KOPT-K1 (cell line): ENCODE data around the gene ASGR2.
"Not testable (repeated sequence)": the region's sequence is repeated elsewhere in the genome, so short reads cannot be mapped to it uniquely, and the experiment has no call there.

Source experiments
- H3K27ac ChIP-seq: fragments of 200-600 bp; sonication (generic); 2 replicates; pipeline ENCODE4 v1.5.1; 2016; ENCODE audit warnings: antibody characterized with exemption, mild to moderate bottlenecking, low read depth, low read length; ENCODE audit not compliant: poor library complexity, severe bottlenecking
- H3K36me3 ChIP-seq: fragments of 200-600 bp; sonication (generic); 2 replicates; pipeline ENCODE4 v1.5.1; 2017; ENCODE audit warnings: antibody characterized with exemption, mild to moderate bottlenecking, low read length, moderate library complexity; ENCODE audit not compliant: insufficient read depth
- H3K9me3 ChIP-seq: fragments of 200-600 bp; sonication (generic); 2 replicates; pipeline ENCODE4 v1.5.1; 2017; ENCODE audit warnings: antibody characterized with exemption, low read length, mild to moderate bottlenecking; ENCODE audit not compliant: insufficient read depth, poor library complexity, severe bottlenecking

The ASGR2 gene

DNA sequence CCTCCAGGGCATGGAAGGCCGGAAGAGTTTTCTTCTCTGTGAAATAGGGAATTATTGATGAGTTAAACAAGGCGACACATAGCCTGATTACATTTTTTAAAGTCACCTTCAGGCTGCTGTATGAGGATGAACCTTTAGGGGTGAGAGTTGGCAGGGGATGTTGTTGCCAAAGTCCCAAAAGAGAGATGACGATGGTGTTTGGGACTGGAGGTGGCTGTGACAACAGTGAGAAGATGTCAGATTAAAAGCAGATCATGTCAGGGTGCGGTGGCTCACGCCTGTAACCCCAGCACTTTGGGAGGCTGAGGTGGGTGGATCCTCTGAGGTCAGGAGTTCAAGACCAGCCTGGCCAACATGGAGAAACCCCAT is 16.8 kb upstream of the ASGR2 start:
- H3K36me3 ChIP-seq, result no peaks in the 10 kb centered on the region
- H3K27ac ChIP-seq, result no peak overlapping the region

DNA sequence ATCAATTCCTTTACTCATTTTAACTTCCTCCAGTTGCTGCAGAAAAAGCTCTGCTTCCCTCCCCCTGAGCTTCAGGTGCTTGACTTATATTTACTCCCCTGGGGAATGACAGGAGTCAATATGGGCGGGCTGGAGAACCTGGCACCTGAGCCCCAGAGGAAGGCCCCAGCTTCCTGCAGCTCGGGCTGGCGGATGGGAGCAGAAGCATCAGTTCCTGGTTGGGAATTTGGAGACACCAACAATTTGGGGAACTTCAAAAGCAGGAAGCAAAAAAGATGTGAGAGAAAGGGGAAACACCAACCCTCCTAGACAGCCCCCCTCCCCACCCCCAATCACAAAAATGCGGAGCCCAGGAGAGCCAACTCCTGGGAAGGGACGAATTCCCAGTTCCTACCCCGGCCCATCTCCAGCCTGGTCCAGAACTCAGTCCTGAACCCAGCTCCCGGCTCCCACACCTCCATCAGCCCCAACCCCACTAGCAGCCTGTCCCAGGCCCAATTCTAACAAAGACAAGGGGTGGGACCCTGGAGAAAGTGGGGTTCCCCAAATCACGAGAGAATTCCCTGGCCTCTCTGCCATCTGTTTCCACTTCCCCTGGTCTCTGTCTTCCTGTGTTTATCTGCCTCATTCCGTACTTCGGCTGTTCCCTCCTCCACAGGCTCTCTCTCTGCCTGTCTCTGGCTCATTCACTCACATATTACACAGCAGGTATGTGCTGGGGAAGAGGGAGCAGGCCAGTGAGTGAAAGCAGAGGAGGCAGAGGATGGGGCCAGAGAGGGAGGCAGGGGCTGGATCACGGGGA is 16.2 kb upstream of the ASGR2 start:
- H3K27ac ChIP-seq, result no peak overlapping the region
- no peaks in the 10 kb centered on the region for H3K9me3 ChIP-seq
- no peaks in the 10 kb centered on the region for H3K36me3 ChIP-seq

More for the DNA sequence above, 16.8 kb upstream of the ASGR2 start:
- H3K9me3 ChIP-seq, result no peaks in the 10 kb centered on the region

DNA sequence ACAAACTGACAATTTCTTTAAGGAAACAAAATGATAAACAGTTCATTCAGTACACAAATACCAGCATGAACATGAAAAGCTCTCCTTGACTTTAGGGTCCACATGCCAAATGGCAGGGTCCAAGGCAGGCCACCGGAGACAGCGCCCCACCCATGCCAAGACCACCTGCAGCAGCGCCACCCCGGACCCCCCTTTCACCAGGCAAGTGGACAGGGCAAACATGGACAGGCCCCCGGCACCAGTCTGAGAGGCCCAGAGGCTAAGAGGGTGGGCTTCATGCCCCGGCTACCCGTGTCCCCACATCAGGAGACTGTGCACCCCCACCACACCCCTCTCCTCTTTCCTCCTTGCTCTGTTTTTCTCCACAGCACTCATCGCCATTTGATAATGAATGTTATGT is 14.7 kb upstream of the ASGR2 start:
- H3K9me3 ChIP-seq, result no peaks in the 10 kb centered on the region
- no peaks in the 10 kb centered on the region for H3K36me3 ChIP-seq
- no peak overlapping the region for H3K27ac ChIP-seq

DNA sequence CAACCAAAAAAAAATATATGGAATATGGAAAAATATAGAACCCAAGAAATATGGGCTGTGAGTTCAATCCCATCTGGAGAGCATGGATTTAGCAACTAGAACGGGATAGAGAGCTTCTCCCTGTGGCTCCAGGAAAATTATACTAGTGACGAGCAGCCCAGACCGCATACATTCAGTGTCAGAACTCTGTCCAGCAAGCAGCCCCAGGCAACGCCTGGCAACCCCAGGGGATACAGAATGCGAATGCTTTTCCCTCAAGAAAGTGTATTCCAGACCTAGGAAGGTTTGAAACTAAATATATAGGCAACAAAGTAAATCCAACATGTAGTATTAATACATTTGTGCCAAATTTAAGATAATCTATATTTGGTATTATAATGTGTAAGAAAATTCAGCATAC is 13.5 kb upstream of the ASGR2 start:
- Histone ChIP-seq H3K27ac (no peak overlapping the region), H3K36me3 (no peaks in the 10 kb centered on the region), H3K9me3 (no peaks in the 10 kb centered on the region)

DNA sequence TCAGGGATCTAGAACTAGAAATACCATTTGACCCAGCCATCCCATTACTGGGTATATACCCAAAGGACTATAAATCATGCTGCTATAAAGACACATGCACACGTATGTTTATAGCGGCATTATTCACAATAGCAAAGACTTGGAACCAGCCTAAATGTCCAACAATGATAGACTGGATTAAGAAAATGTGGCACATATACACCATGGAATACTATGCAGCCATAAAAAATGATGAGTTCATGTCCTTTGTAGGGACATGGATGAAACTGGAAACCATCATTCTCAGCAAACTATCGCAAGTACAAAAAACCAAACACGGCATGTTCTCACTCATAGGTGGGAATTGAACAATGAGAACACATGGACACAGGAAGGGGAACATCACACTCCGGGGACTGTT is 12.9 kb upstream of the ASGR2 start:
- not testable (repeated sequence) for H3K9me3 ChIP-seq, H3K36me3 ChIP-seq

DNA sequence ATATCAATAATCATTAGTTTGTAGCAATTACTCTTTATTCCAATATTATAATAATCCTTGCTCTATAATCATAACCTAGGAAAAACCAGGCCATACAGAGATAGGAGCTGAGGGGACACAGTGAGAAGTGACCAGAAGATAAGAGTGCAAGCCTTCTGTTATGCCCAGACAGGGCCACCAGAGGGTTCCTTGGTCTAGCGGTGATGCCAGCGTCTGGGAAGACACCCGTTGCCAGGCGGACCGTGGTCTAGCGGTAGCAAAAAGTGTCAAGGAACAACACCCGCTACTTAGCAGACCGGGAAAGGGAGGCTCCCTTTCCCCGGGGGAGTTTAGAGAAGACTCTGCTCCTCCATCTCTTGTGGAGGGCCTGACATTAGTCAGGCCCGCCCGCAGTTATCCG is 11.8 kb upstream of the ASGR2 start:
- not testable (repeated sequence) for H3K36me3 ChIP-seq, H3K27ac ChIP-seq, H3K9me3 ChIP-seq

More for the DNA sequence above, 12.9 kb upstream of the ASGR2 start:
- not testable (repeated sequence) for H3K27ac ChIP-seq

DNA sequence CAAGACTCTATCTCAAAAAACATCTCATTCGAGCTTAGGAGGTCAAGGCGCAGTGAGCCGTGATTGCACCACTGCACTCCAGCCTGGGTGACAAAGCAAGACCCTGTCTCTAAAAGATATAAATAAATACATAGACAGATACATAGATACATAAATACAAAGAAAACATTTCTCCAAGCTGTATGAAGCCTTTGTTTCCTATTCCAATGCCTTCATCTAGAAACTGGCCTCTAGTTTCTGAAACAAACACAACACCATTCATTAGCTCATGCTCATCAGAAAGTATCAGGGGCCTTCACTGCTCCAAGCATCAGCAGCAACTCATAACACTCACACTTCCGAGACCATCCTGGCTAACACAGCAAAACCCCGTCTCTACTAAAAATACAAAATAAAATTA is 10.3 kb upstream of the ASGR2 start:
- H3K27ac ChIP-seq, result no peak overlapping the region
- no peaks in the 10 kb centered on the region for H3K36me3 ChIP-seq
- H3K9me3 ChIP-seq, result no peaks in the 10 kb centered on the region

DNA sequence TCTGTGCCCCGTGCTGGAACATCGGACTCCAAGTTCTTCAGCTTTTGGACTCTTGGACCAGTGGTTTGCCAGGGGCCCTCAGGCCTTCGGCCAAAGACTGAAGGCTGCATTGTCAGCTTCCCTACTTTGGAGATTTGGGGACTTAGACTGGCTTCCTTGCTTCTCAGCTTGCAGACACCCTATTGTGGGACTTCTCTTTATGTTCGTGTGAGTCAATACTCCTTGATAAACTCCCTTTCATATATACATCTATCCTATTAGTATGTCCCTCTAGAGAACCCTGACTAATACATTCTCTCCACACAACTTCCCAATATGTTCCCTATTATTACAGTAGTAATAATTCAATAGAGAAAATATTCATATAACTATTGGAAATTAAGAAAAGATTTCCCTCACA is 9.2 kb upstream of the ASGR2 start:
- Histone ChIP-seq H3K27ac (no peak overlapping the region), H3K36me3 (no peaks in the 10 kb centered on the region), H3K9me3 (no peaks in the 10 kb centered on the region)

DNA sequence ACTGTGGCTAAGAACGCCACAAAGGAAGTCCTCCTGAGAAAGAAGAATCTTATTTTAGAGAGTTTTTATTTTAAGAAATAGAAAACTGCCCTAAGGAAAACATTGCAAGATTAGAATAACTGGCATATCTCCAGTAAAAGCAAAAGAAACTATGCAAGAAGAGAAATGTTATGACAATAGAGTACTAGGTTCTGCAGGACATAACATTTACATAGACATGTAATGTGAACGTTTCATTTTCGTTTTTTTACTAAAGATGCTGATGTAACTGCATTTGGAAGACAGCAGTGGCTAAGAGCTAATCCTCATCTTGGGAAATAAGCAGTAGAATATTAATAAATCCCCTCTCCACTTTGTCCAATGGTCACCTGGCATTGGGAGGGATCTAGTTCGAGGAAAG is 7.8 kb upstream of the ASGR2 start:
- H3K36me3 ChIP-seq, result no peaks in the 10 kb centered on the region
- H3K27ac ChIP-seq, result no peak overlapping the region
- H3K9me3 ChIP-seq, result no peaks in the 10 kb centered on the region

DNA sequence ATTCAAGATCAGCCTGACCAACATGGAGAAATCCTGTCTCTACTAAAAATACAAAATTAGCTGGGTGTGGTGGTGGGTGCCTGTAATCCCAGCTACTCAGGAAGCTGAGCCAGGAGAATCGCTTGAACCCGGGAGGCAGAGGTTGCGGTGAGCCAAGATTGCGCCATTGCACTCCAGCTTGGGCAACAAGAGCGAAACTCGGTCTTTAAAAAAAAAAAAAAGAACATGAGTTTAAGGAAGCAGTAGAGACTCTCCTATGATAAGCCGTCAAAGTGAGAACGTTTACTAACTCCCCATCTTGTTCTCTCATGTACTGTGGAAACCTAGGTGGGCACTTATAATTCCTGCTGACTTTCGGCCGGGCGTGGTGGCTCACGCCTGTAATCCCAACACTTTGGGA is 6.0 kb upstream of the ASGR2 start:
- H3K27ac ChIP-seq, H3K36me3 ChIP-seq, H3K9me3 ChIP-seq: not testable (repeated sequence)

DNA sequence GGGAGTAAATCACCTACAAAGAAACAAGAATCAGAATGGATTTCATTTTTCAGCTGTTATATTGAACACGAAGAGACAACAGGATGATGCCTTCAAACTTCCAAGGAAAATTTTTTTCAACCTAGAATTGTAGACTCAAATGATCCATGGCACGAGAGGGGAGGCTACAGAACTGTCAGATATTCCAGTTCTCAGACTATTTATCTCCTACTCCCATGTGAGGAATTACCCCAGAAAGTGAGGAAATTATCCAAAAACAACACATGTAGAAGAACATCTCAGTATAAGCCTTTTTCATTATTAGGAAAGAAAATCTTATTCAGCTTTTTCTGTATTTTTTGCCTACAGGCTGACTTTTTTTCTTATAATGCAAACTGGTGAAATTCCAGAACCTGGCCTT is 5.5 kb upstream of the ASGR2 start:
- Histone ChIP-seq H3K27ac (no peak overlapping the region), H3K36me3 (no peaks in the 10 kb centered on the region), H3K9me3 (no peaks in the 10 kb centered on the region)

DNA sequence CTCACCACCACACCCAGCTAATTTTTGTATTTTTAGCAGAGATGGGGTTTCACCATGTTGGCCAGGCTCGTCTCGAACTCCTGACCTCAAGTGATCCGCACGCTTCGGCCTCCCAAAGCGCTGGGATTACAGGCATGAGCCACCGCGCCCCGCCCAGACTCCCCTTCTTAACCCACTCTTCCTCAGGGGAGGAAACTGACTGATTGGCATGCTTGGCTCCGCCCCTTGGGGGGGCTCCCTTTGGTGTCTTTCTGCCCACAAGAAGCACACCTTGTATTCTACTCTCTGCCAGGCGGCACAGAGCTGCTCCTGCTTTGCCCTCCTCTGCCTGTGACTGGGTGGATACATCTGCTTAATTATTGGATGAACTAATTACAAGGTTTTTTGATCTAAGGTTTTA is 4.7 kb upstream of the ASGR2 start:
- H3K9me3 ChIP-seq, result no peaks in the 10 kb centered on the region
- no peaks in the 10 kb centered on the region for H3K36me3 ChIP-seq
- no peak overlapping the region for H3K27ac ChIP-seq

DNA sequence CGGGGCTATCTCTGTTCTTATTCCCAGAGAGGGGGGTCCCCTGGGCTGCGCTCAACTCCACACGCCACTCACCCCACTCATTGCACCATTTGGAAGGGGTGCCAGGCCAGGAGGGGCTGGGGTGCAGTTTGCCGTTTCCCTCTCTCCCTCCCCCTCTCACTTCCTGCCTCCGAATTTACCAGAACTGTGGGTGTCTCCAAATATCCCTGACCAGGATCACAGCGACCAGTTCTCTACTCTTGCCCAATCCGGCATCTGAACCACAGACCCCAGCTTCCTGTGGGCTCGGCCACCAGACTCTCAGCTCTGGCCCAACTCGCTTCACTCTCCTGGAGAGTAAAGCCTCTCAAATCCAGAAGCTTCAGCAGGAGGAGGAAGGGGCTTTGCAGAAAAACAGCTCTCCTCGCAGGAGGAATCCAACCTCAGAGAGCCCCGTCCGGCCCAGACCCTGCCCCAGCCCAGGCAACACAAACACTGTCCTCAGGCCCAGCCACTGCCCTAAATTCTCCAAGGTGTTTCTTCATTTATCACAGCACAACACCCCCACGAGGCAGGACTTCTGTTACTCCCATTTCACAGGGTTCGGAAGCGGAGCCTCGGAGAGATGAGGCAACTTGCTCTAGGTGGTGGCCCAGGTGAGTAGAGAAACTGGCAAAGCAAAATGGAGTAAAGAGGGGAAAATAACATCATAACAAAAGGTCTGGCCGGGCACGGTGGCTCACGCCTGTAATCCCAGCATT is 423 bp upstream of the ASGR2 start:
- no peak overlapping the region for H3K27ac ChIP-seq
- H3K9me3 ChIP-seq, result no peaks in the 10 kb centered on the region

DNA sequence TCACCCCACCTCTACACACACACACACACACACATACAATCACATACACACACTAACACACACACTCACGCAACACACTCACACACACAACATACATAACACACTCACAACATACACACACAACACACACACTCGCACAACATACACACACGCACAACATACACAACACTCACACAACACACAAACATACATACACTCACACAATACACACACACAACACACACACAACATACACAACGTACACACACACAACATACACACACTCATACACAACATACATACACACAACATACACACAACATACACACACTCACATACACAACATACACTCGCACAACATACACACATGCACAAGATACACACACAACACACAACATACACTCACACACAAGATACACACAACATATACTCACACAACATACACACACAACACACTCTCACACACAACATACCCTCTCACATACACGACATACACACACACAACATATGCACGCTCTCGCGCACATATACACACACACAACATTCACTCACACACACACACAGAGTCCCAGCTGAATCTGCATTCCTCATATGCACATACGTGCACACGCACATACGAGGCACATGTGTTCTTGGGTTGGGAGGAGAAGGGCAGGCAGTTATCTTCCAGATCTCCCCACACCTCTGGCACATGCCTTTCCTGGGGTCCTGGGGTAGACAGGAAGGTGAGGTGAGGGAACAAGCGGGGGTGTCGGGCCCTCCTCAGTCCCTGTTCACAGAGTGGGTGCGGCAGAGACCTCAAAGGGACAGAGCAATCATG is 1.1 kb downstream of the ASGR2 start:
- Histone ChIP-seq H3K27ac (no peak overlapping the region), H3K9me3 (no peaks in the 10 kb centered on the region), H3K36me3 (no peaks in the 10 kb centered on the region)

More for the DNA sequence above, 423 bp upstream of the ASGR2 start:
- H3K36me3 ChIP-seq, result no peaks in the 10 kb centered on the region

DNA sequence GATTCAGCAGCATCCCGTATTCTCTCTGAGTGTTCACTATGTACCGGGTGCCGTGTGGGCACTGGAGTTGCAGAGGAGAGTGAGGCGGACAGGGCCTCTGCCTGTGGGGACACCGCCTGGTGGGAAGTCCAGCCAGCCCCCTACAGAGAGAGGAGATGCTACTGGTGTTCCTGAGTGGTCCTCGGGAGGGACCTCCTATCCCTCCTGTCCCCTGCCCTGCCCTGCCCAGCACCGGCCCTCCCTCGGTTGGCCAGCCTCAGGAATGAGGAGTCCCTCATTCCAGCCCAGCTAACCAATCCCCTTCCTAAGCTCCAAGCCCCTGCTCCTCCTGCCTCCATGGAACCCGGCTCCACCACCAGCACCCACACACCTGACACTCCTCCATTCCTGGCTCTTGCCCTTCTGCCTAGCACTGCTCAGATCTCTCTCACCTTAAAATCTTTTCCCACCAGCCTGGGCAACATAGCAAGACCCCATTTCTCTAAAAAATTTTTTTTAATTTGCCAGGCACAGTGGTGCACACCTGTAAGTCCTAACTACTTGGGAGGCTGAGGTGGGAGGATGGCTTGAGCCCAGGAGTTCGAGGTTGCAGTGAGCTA is 2.0 kb downstream of the ASGR2 start:
- H3K9me3 ChIP-seq, result no peaks in the 10 kb centered on the region
- no peaks in the 10 kb centered on the region for H3K36me3 ChIP-seq
- no peak overlapping the region for H3K27ac ChIP-seq
